ENCODE data around the gene IRF2.

Gene IRF2

DNA sequence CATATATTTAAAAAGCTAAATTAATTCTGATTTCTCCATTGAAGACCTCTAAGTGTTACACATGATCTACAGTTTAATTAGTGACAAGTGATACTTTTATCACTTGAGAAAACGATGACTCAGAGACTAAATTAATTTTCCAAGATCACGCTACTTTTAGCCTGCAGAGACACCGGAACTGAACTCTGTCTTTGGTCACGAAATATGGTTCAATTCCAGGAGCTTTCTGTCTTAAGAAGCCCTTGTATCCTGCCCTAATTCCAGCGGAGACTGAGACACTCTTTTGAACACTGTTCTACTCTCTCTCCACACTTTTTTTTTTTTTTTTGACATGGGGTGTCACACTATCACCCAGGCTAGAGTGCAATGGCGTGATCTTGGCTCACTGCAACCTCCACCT, 63.6 kb downstream of the IRF2 start:
- TF ChIP-seq, protein P1, sequence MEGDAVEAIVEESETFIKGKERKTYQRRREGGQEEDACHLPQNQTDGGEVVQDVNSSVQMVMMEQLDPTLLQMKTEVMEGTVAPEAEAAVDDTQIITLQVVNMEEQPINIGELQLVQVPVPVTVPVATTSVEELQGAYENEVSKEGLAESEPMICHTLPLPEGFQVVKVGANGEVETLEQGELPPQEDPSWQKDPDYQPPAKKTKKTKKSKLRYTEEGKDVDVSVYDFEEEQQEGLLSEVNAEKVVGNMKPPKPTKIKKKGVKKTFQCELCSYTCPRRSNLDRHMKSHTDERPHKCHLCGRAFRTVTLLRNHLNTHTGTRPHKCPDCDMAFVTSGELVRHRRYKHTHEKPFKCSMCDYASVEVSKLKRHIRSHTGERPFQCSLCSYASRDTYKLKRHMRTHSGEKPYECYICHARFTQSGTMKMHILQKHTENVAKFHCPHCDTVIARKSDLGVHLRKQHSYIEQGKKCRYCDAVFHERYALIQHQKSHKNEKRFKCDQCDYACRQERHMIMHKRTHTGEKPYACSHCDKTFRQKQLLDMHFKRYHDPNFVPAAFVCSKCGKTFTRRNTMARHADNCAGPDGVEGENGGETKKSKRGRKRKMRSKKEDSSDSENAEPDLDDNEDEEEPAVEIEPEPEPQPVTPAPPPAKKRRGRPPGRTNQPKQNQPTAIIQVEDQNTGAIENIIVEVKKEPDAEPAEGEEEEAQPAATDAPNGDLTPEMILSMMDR (IDR thresholded peaks at IDR 0.05; ENCODE audit: borderline replicate concordance, insufficient read depth, low read depth, low read length), result no peak
- H3K4me3 ChIP-seq (ENCODE audit: low read depth, low read length), result no peak overlapping the region

GRCh38 chr4:184409911-184410692, 64.2 kb downstream of the IRF2 start:
- H3K4me3 ChIP-seq (ENCODE audit: low read depth, low read length), result no peak overlapping the region

DNA sequence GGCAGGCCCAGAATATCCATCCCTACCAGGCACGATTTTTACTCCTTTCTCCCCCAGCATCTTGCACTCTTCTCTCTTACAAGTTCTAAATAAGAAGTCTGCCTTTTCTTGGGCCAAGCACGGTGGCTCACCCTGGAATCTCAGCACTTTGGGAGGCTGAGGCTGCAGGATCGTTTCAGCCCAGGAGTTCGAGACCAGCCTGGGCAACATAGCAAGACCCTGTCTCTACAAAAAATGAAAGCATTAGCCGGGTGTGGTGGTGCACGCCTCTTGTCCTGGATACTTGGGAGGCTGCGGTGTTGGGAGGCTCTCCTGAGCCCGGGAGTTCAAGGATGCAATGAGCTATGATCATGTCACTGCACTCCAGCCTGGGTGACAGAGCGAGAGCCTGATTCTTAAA, 64.8 kb downstream of the IRF2 start:
- TF ChIP-seq, protein P1 (IDR thresholded peaks at IDR 0.05; ENCODE audit: borderline replicate concordance, insufficient read depth, low read depth, low read length), result no peak
- no peak overlapping the region for H3K4me3 ChIP-seq (ENCODE audit: low read depth, low read length)

More at GRCh38 chr4:184409911-184410692, 64.2 kb downstream of the IRF2 start:
- TF ChIP-seq, protein P1 (IDR thresholded peaks at IDR 0.05; ENCODE audit: borderline replicate concordance, insufficient read depth, low read depth, low read length), result no peak

GRCh38 chr4:184408684-184409081, 65.7 kb downstream of the IRF2 start:
- TF ChIP-seq, protein P1 (IDR thresholded peaks at IDR 0.05; ENCODE audit: borderline replicate concordance, insufficient read depth, low read depth, low read length), result no peak
- H3K4me3 ChIP-seq (ENCODE audit: low read depth, low read length), result no peak overlapping the region

- TF ChIP-seq, protein P1 (IDR thresholded peaks at IDR 0.05; ENCODE audit: borderline replicate concordance, insufficient read depth, low read depth, low read length), result no peak
- H3K4me3 ChIP-seq (ENCODE audit: low read depth, low read length), result no peak overlapping the region
Observed at GRCh38 chr4:184408021-184408683, 66.2 kb downstream of the IRF2 start.

DNA sequence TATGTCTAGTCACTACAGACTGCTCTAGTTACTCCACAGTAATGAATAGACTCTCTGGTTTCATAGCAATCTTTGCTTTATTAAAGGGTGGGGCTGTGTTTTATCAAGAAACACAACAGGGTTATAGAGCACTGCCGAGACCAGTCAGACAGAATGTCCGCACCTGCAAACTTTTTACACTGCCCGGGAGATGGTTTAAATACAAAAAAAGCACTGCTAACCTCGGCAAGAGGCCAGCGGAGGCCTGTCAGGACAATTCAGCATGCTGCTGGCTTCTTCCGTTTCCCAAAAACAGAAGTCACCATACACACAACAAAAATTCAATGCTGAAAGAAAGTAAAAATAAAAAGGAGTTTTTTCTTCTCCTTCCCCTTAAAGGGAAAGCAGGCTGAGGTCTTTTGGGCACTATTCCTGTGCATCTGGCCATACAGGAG, 67.4 kb downstream of the IRF2 start:
- no peak overlapping the region for H3K4me3 ChIP-seq (ENCODE audit: low read depth, low read length)
- TF ChIP-seq, protein P1 (IDR thresholded peaks at IDR 0.05; ENCODE audit: borderline replicate concordance, insufficient read depth, low read depth, low read length), result no peak

DNA sequence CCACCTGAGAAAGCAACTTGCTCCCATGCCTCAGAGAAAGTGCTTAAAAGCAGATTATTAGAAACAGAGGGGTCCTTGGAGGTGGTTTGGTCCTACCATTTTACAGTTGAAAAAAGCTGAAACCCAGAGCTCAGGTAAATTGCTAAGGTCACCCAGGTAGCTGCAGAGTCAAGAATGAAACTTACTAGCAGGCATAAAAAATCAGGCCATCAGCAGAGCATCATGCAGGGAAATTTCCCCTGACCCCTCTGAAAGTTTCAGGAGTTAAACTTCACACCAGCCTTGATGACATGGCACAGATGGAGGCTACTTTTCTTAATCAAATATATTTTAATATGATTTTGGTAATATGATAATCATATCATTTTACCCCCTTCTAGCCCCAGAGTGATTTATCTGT, 70.3 kb downstream of the IRF2 start:
- no peak overlapping the region for H3K4me3 ChIP-seq (ENCODE audit: low read depth, low read length)
- TF ChIP-seq, protein P1 (IDR thresholded peaks at IDR 0.05; ENCODE audit: borderline replicate concordance, insufficient read depth, low read depth, low read length), result no peak
